GM19043 (cell line): ENCODE measurements around the gene STK39.

Experiments
- ATAC-seq: cut with Tn5 transposase; IDR thresholded peaks from one replicate; pipeline ENCODE4 v1.9.1; 2021; ENCODE audit warnings: low read depth; ENCODE audit not compliant: unreplicated experiment

The STK39 gene

DNA sequence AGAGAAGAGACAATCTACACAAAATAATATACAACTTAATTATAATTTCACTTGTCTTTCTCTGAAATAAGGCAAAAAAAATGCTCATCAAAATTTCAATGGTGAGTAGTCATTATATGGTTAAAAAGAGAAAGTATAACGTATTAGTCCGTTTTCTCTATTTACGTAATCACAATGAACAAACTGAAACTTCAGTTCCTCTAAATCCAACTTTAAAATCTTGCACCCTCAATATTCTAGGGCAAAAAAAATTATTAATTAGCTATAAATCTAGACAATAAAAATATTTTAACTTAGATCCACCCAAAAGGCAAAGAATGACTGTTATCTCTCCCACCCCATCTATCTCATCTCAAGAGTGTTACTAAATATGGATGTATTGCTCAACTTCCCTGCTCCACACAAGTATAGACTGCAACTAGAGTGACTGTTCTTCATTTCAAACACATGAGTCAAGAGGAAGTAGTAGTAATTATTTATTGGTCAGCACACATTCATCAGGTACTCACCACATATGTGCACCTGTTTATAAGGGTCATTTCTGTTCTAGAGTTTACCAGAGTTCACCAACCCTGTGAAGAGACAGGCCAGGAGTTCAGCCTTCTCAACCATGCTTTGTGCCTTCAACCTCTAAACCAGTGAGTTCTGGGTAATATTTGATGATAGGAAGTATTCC, 36.4 kb downstream of the STK39 start:
- no peak for ATAC-seq

DNA sequence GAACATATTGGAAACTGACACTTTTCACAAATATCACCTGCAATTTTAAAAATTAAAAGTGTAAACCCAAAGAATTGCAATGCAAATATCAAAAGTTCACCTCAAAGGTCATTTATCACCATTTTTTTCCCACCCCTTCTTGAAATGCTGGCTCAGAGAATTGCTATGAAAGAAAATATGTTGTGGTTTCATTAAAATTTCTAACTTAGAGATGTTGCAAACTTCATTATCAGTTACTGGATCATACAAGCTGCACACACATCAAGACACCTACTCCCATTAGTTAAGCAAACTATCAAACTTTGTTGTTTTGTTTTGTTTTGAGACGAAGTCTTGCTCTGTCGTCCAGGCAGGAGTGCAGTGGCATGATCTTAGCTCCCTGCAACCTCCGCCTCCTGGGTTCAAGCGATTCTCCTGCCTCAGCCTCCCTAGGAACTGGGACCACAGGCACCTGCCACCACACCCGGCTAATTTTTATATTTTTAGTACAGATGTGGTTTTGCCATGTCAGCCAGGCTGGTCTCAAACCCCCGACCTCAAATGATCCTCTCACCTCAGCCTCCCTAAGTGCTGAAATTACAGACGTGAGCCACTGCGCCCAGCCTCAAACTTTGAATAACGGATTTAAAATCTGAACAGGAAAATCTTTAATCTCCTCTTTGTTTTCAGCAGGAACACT, 37.0 kb downstream of the STK39 start:
- ATAC-seq = no peak

DNA sequence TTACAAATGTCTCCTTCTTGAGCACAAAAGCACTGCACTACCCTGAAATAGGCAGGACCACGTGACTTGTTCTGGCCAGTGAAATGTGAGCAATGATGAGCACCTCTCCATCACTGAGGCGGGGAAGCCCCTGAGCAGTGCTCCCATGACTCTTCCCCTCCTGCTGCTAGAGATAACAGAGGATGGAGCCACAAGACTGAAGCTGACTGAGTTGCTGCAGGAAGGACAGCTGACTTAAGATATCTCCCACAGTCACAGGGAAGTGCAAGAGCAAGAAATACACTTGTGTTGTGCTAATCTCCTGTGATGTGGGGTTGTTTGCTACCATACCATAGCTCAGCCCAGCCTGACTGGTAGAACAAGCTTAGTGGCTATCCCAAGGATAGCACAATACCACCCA, 38.7 kb downstream of the STK39 start:
- ATAC-seq = no peak

DNA sequence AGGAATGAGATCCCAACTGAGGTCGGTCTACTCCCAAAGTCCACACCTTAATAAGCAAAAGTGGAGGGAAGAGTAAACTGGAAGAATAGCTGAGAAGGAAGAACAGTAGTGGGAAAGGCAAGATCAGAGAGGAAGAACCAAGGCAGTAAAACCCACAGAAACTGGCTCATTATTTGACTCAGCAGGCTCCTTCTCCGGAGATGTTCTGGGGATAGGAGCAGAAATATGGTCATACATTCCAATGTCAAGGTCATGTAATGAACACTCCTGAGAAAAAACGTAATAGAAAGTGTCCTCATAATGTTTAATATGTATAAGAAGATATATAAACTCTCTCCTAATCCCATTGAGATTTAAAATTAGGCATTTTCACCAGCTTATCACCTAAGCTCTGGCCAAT, 39.5 kb downstream of the STK39 start:
- no peak for ATAC-seq

DNA sequence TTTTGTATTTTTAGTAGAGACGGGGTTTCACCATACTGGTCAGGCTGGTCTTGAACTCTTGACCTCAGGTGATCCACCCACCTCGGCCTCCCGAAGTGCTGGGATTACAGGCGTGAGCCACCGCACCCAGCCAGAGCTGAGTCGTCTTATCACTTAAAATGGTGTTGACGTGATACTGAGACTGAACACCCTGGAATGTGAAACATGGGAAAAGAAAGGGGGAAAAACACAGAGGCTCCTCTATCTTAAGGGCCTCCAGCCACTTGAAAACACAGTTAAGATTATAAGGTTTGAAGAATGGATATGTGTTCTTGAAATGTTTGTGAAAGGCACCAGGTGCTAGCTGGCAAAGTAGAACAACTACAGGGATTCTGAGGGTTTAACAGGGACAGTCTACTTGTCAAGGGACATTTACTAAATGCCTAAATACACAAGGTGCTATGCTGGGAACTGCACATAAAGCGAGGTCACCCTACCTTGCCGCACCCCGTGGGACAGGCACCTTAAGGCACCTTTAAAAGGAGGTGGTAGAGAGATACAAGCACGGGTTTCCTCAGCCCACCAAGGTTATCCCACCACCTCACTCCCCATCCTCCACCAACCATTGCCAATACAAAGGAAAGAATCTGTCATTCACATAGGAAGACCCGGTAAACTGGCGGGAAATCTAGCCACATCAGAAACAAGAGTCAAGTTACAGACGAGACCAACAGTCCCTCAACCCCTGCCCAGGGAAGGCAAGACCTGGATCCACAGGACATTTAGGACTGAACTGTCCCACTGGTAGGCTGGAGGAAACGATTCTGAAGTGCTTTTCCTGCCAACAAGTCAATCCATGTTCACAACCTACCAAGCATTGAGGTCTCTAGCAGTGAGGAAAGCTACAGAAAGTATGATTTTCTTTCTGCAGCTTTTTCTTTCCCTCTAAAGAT, 43.4 kb downstream of the STK39 start:
- no peak for ATAC-seq

DNA sequence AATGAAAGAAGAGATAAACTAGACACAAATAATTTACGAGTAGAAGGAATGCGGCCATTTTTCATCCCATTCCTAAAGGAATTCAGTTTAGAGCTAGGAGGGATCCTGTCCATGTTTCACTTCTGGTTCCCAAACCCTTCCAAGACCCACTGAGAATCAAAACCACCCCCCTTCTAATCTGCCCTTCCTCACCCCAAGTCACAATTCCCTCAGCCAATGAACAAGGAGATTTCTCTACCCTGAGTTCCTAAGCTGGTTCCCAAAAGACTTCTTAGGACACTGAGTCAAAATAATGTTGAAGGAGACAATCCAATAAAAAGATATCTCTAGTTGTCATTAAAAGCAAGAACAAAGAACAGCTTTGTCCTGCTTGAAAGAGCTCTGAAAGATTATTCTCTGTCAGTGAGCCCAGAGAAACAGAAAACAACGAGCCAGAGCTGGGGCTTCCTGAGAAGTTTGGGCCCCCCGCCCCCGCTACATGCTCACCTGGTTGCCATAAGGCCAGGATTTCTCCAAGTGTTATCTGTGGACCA, 45.7 kb downstream of the STK39 start:
- no peak for ATAC-seq

DNA sequence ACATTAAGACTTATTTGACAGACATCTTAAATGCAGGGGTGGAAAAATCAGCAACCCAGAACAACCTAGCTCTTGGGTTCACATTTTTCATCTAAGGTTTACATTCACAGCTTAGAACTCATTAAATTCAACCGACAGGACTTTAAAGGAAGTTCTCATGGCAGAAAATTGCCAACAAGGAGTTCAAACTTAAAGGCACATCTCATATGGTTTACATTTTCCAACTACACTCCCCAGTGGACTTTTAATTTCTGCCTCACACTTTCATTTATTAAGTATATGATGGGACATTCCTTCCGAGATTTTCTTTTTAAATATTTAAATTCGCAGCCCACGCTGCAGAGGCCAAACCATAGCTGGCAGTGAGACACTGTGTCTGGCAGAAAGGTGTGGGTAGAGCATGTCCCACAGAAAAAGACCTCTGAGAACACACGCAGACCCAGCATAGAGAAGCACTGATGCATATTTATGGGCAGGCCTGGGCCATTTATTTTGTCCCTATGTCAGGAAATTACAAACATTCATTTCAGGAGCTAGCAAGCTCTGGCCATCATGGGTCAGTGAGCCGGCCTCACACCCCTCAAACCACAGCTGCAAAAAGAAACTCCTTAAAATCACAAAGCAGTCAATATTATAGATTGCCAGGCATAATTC, 46.3 kb downstream of the STK39 start:
- no peak for ATAC-seq

DNA sequence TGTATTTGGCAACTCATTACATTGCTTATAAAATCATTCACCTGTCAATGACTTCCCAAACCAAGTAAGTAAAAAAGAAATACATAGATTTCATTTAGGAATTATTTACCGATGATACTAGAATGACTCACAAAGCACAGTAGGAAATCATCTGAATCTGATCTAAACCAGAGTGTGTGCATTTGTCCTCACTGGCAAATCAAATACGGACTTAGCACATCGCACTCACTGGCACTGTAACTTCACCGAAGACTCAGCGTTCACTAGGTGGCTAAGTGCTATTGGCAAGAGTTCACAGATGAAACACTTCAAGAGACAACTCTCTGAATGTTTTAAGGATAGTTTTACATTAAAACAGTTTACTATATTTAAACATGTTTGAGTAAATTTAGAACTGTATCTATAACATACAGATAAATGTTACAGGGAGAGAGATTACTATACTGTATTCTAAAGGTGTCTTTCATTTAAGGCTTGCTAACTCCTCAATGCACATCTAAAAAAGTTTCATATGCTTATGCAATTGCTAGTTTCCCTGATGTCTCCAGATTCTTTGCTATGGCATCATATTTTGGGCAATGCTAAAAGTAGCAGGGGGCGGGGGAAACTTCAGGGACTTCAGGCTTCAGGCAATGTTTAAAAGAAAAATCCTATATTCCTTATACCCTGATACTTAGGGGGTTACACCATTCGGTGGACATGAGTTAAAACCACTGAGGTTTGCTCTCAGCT, 48.8 kb downstream of the STK39 start:
- no peak for ATAC-seq

DNA sequence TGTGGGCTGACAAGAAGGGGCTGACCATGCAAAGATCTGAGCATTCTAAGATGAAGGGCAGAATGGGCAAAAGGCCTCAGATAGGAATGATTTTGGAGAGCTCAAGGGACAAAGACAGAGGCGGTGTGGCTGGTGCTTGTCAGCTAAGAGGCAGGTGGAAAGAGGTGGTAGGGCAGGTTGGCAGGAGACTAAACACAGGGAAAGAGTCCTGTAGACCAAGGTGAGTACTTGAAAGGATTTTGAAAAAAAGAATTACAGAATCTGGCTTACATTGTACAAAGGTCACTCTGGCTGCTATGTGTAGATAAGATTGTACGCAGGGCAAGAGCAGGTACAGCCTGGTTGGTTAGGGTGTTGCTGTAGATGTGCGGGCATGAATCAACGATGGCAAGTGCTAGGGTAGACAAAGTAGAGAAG, 50.6 kb downstream of the STK39 start:
- no peak for ATAC-seq

DNA sequence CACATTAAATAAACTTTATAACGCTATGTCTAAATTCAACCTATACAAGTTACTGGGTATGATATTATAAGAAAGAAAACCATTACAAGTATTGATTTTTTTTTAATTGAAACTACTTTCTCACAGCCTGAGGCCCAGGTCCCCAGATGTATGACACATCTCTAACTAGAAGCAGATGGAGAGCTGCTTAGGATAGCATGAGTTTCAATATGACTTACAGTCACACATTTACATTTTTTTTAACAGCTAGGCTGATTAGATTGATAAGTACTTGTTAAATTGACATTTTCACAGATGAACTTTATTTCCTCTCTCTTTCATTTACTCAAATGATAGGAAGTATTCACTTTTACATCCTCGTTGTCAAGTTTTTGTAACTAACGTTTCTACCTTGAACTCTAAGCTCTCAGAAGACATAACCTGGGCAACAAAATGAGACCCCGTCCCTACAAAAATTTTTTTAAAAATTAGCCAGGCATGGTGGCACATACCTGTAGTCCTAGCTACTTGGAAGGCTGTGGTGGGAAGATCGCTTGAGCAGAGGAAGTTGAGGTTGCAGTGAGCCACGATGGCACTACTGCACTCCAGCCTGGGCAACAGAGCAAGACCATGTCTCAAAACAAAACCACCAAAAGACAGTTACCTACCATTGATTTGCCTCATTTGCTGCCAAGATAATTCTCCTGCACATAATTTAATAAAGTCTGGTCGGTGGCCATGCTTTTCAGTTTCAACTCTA, 52.4 kb downstream of the STK39 start:
- peak; percentile 84 for ATAC-seq

DNA sequence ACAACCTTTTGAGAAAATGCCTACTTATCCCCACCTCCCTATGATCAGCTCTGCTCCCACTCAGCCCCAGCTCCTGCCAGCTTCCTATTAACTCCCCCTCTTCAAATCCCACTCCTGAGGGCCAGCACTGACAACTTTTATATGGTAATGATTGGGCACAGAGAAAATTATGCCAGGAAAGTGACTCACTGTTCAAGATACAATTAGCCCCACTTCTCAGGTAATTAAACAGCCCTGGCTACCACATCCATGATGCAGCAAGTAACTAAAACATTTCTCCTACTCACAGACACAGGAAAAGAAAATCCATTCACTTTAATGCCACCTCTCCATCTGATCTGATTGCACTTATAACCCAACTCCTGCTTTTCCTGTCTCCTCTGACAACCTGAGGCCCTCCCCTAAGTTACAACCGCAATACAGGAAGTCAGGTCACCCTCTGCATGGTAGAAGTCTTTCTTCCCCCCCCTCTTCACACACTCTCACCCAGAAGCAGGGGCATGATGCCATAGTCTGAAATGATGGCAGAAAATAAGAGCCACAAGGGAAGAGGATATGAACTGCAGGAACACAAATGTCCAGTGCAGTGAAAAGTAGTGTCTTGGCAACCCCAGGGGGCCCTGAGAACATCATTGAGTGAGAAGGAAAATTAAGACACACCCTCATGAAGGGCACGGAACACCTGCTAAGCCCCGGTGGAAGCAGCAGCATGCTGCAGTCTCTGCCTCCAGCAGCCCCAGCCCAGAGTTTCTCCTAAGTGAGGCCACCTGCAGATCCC, 54.4 kb downstream of the STK39 start:
- no peak for ATAC-seq

DNA sequence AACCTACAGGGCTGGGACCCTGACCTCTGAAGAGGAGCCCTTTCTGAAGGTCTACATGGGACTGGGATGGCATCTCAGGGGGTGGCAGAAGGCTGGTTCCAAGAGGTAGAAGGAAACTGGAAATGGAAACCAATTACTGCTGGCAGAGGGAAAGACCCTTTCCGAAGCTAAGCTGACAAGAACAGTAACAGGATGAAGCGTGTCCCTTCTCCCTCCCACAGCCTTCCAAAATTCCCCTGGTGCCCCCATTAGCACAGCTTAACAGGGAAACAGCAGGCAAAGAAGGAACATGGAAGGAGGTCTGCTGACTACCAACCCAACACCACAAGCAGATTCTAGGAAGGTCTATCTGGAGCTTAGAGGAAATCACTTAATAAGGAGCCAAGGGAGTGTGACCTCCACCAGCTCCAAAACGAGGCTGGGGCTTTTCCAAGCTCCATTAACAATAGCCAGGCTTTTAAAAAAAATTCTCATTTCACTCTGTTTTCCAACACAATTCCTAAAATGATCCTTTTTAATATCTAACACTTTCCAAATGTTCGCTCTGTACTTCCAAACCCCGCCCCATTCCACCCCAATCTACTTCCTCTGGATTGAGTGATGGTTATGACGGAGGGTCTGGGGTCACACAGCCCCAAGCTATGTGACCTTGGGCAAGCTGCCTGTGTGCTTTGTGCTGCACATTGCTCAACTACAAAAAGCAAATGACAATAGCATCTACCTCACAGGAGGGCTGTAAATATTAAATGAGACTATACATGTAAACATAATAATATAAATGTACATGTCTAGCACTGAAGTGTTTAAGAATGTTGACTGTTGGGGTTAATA, 55.2 kb downstream of the STK39 start:
- no peak for ATAC-seq

DNA sequence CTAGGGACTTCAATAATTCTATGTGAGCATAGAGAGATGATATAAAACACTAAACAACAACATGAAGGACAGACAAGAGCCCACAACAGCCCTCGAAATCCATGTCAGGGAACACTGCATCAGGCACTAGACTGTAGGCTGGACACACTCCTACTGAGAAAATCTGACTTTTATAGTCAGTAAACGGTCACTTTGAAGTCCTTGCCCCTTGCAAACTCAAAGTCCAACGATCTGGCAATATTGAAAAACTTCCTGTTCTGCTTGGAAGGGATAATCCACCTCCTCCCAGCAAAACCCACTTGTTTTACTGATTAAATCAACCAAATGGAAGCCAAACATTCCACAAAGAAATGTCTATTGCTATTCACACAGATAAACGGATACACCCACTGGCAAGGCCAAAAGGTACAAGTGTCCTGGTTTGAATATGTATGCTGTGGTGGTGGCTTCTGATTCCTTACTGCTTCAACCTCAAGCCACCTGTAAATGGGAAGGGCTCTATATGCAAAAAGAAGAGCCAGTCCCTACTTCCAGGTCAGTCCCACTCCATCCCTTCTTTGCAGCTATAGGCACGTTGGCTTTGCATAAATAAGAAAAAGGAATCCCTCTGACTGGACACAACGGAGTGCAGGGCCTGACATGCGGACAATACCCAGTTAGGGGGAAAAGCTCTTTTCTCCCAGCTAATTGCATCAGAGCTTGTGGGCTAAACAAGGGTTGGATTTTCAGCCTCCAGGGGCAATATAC, 56.6 kb downstream of the STK39 start:
- ATAC-seq = no peak

DNA sequence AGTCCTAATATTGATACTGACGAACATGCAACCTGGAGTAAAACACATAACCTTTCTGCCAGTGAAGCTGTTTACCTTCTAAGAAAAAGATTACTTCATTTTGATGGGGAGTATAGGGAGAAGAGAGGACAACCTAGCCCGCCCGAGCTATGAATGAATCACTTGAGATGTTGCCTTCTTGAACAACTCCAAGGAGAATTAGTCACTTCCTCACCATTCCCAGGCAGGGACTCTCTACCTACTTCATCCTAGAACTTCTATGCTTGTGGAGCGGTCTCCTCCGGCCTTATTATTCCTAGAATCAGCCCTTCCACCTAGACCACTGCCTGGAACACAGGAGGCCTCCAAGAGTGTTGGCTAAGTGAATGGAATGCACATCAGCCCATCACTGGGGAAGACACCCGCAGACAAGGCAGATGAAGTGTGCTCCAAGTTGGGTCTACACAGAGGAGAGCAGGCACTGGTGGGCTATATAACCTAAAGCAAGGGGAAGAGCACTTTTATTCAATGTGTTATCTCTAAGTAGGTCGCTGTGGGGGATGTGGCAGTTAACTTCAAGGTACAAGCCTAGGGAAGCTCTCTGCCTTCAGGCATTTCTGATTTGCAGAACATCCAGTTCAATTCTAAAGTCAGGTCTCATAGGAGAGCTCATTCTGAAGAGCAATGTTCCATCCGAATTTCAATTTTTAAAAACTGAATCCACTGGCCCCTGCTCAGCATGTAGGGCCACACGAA, 57.4 kb downstream of the STK39 start:
- ATAC-seq = no peak

DNA sequence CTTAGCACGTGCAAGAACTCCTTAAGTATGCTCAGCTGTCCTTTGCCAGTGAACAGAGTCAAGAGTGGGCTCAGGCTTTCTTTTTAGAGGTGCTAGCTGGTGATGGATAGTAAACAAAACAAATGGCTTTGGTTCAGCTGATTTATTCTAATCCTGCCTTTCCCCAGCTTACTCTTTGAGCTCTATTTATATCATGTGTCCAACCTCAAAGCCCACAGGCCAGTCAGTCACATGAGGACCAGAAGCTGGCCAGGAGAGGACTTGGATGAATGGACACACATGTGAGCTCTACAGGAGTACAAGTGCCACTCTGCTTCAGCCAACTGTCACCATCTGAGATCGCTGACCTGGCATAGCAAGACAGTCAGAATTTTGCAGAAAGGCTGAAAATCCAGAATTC, 59.4 kb downstream of the STK39 start:
- no peak for ATAC-seq

DNA sequence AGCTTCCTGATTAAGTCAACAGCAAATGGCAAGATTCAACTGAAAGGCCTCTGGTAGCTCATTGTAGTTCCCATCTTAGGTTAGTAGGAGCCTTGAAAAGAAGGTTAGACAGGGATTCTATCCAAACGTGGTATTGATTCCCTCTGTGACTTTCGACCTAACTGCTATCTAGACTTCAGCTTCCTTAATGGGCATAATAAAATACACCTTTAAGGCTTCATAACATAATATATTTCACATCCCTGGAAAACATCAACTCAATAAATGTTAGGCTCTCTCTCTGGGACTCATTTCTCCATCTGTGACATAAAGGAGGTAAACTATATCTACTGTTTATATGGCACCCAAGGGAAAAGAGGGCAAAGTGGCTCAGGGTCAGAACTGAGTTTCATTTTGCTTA, 60.9 kb downstream of the STK39 start:
- ATAC-seq = no peak
